HG03066 (cell line): Measurements from ENCODE around the gene ARHGAP31.
A peak's percentile ranks its signal among the peaks of the same experiment; 100 is the strongest.
"Not testable (repeated sequence)": the region's sequence is repeated elsewhere in the genome, so short reads cannot be mapped to it uniquely, and the experiment has no call there.

Source experiments
- ATAC-seq: cut with Tn5 transposase; IDR thresholded peaks from one replicate; pipeline ENCODE4 v1.9.1; 2021; ENCODE audit warnings: low read depth; ENCODE audit not compliant: unreplicated experiment

Gene ARHGAP31

GRCh38 chr3:119315600-119316312 lies 21.6 kb downstream of the ARHGAP31 start:
- no peak for ATAC-seq

DNA sequence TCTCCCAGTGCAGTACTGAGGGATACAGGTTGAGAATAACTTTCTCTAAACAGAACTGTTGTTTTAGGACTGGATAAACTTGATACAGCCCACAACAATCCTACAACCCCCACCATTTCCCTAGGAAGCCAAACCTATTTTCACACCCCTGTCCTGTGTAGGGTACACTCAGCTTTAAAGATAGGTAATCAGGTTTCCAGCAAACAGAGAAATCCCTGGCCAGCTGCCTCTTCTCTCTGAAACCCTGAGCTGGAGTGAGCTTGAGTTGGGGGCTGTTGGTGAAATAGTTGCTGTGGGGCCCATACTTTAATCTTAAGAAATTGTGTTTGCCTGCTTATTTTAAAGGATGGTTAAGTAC lies 22.1 kb downstream of the ARHGAP31 start:
- ATAC-seq, result no peak

GRCh38 chr3:119318876-119319275 lies 24.7 kb downstream of the ARHGAP31 start:
- no peak for ATAC-seq

- ATAC-seq, result no peak
Measured at GRCh38 chr3:119319311-119319710, 25.1 kb downstream of the ARHGAP31 start.

DNA sequence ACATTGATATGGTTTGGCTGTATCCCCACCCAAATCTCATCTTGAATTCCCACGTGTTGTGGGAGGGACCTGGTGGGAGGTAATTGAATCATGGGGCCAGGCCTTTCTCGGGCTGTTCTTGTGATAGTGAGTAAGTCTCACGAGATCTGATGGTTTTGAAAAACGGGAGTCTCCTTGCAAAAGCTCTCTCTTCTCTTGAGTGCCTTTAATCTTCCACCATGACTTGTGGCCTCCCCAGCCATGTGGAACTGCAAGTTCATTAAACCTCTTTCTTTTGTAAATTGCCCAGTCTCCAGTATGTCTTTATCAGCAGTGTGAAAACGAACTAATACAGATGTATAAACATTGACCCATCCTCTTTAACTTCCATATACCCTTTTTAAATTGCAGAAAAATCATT lies 26.6 kb downstream of the ARHGAP31 start:
- ATAC-seq, result not testable (repeated sequence)

GRCh38 chr3:119322021-119322834 lies 28.0 kb downstream of the ARHGAP31 start:
- peak; percentile 37 for ATAC-seq

DNA sequence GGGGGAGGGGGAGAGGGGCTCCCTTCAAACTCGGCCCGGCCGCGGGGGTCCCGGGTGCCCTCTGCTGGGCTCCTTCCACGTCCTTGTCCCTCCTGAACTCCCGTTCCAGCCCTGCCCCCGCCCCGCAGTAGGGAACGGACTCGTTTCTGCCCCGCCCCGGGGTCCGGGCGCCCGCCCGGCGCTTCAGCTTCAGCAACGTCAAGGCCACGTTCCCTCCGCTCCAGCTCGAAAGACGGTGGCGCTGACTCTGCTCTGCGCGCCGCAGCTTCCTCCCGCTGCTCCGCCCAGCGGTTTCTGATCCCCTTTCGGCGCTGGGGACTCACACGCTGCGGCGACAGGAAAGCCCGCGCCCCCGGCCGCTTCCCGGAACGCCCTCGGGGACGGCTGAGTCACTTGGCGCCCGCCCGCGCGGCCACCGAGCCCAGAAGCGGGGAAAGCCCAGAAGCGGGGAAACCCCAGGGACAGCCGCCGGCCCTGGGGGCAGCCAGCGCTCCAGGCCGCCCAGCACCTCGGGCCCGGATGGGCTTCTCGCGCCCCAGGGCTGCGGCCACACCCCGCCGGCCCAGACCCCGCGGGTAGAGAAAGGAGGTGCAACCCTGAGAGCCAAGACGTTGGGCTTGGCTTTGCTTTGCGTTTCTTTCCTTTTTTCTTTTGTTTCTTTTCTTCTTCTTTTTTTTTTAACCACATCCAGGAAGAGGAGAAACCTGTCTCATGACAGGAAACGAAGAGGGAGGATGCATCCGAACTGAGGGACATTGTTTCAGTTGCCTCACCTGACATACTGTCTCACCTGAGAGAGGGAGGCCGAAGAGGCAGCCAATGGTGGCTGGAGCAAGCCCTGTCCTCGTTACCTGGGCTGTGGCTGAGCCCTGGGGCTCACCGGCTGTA lies 28.9 kb downstream of the ARHGAP31 start:
- ATAC-seq, result peak; percentile 82

DNA sequence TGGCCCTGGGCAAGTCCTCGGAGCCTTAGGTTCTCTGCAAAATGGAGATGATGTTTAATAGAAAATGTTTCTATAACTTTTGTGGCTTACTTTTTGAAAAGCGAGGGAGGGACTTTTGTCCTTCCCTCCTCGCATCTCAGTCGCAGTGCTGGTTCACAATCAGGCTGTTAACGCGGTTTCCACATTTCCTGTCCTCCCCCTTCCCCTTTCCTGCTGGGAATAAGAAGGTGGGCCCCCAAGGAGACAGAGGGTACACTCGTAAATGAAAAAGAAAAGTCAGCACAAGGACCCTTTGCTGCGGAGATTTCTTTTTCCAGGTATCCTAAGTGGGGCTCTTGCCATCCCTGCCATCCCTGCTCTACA lies 29.5 kb downstream of the ARHGAP31 start:
- ATAC-seq, result no peak

DNA sequence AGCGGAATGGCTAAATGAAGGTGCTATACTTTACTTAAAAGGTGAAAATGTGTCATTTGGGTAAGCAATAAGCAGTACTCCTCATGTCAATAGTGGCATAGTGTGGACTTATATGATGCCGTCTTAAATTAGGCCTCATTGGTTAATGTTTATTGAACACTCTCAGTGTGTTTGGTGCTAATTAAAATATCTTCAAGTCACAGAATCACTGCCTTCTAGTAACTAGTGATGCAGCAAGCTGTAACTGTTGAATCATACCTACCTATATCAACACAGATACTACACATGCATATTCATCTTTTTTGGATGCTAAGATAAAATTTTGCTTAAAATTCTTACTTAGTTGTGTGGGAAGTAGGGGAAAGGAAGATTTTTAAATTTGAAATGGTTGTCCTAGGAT lies 30.7 kb downstream of the ARHGAP31 start:
- ATAC-seq, result no peak

- ATAC-seq, result no peak
Measured at GRCh38 chr3:119326976-119327375, 32.8 kb downstream of the ARHGAP31 start.

GRCh38 chr3:119329551-119329950 lies 35.4 kb downstream of the ARHGAP31 start:
- ATAC-seq, result no peak

GRCh38 chr3:119330181-119330580 lies 36.0 kb downstream of the ARHGAP31 start:
- no peak for ATAC-seq

GRCh38 chr3:119330858-119331257 lies 36.7 kb downstream of the ARHGAP31 start:
- ATAC-seq, result no peak

GRCh38 chr3:119331661-119332060 lies 37.5 kb downstream of the ARHGAP31 start:
- no peak for ATAC-seq

DNA sequence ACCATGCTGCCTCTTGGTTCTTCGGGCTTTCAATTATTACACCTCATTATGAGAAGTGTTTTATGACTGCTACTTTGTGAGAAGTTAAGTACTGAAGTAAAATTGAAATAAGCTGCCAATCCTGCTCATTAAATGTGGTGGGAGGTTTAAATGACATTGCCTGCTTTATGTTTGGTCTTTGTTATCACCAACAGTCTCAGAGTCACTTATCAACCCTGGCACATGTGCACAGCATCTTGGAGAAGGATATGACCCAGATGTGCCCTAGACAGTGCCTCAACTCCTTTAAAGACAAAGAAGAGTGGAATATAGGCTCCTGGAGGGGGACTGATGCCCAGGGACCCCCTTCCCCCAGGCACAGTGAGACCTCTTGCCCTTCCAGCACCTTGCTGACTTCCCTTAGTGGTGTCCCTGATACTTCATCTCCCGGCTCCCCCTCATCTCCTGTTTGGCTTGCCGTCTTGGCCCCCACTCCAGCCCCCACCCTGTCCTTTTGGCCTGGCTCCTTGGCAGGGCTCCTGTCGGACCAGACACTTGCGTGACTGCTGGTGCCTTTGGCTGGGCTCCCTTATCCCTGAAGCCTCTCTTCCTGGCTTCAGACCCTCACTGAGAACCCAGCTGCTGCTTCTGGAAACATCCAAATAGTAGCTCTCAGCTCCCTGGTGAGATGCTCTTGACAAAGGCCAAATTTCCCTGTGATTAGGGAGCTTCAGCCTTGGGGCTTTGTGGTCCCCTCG lies 39.8 kb downstream of the ARHGAP31 start:
- ATAC-seq, result no peak

- no peak for ATAC-seq
Measured at GRCh38 chr3:119336823-119337222, 42.6 kb downstream of the ARHGAP31 start.

DNA sequence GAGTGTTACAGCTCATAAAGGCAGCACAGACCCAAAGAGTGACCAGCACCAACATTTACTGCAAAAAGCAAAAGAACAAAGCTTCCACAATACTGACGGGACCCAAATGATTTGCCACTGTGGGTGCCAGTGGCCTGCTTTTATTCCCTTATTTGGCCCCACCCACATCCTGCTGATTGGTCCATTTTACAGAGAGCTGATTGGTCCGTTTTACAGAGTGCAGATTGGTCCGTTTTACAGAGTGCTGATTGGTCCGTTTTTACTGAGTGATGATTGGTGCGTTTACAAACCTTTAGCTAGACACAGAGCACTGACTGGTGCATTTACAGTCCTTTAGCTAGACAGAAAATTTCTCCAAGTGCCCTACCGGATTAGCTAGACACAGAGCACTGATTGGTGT lies 43.2 kb downstream of the ARHGAP31 start:
- not testable (repeated sequence) for ATAC-seq

- no peak for ATAC-seq
Measured at GRCh38 chr3:119338754-119339153, 44.6 kb downstream of the ARHGAP31 start.

GRCh38 chr3:119340014-119340413 lies 45.8 kb downstream of the ARHGAP31 start:
- no peak for ATAC-seq

DNA sequence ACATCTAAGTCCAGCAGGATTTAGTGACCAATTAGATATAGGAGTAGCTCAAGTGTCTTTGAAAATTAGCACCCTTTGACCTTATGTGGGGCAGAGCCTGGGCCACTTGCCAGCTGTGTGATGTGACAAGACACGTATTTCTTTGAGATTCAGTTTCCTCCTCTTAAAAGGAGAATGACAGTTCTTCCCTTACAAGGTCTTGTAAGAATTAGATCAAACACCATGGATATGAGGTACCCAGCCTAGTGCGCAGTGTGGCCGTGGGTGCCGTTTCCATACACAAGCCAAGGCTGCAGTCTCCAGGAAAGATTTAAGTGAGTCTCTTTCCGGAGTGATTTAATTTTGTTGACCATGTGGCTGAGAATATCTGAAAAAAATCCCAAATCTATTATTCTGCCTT lies 46.3 kb downstream of the ARHGAP31 start:
- ATAC-seq, result no peak
